KOPT-K1 (cell line): ENCODE results near the gene SMIM36.
"Not testable (repeated sequence)": the region's sequence is repeated elsewhere in the genome, so short reads cannot be mapped to it uniquely, and the experiment has no call there.

Experiments used
- H3K27ac ChIP-seq: fragments of 200-600 bp; sonication (generic); 2 replicates; pipeline ENCODE4 v1.5.1; 2016; ENCODE audit warnings: antibody characterized with exemption, mild to moderate bottlenecking, low read depth, low read length; ENCODE audit not compliant: poor library complexity, severe bottlenecking
- H3K36me3 ChIP-seq: fragments of 200-600 bp; sonication (generic); 2 replicates; pipeline ENCODE4 v1.5.1; 2017; ENCODE audit warnings: antibody characterized with exemption, mild to moderate bottlenecking, low read length, moderate library complexity; ENCODE audit not compliant: insufficient read depth
- H3K9me3 ChIP-seq: fragments of 200-600 bp; sonication (generic); 2 replicates; pipeline ENCODE4 v1.5.1; 2017; ENCODE audit warnings: antibody characterized with exemption, low read length, mild to moderate bottlenecking; ENCODE audit not compliant: insufficient read depth, poor library complexity, severe bottlenecking

SMIM36 gene

GRCh38 chr17:55407641-55408566 is 103.3 kb downstream of the SMIM36 start:
- Histone ChIP-seq H3K27ac (no peak overlapping the region), H3K9me3 (no peaks in the 10 kb centered on the region), H3K36me3 (peaks cover 99% of the 10 kb centered on the region)

DNA sequence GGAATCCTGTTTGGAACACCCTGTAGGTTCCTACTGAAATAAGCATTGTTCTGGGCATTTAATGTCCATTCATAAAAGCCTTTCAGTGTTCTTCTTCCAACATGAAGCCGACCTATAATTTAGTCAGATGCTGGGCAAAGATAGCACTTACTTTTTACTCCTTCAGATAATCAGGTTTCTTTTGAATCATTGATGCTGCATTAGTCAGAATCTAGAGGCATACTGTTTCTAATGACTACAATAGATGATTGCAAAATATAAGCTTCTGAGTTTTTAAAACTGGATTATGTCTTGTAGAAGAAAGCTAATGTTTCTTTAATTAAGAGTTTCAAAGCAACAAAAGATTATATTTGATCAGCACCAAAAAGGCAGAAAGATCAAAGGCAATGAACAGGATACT is 105.7 kb downstream of the SMIM36 start:
- Histone ChIP-seq H3K36me3 (peaks cover 99% of the 10 kb centered on the region), H3K9me3 (no peaks in the 10 kb centered on the region), H3K27ac (no peak overlapping the region)

DNA sequence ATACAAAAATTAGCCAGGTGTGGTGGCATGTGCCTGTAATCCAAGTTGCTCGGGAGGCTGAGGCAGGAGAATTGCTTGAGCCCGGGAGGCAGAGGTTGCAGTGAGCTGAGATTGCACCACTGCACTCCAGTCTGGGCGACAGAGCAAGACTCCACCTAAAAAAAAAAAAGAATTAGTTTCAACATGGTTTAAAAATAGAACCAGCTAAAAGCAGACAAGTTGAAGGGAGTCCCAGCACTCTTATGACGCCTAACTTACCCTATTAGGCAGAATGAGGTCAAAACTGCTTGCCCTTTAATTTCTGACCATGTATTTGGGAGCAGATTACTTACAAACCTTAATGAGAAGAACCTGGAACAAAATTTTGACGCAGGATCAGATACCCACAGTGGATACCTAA is 107.1 kb downstream of the SMIM36 start:
- peaks cover 99% of the 10 kb centered on the region for H3K36me3 ChIP-seq
- not testable (repeated sequence) for H3K27ac ChIP-seq, H3K9me3 ChIP-seq

GRCh38 chr17:55402374-55402773 is 108.9 kb downstream of the SMIM36 start:
- Histone ChIP-seq H3K9me3 (no peaks in the 10 kb centered on the region), H3K27ac (no peak overlapping the region), H3K36me3 (peaks cover 98% of the 10 kb centered on the region)
